AG10803 (cell line): Measurements from ENCODE around the gene ZNF223.

Experiments
- DNase-seq: peaks from one replicate; pipeline ENCODE4 v3.0.0; 2010; ENCODE audit warnings: low read depth
- H3K4me3 ChIP-seq: 2 replicates; pipeline ENCODE4 v1.5.1; 2011; ENCODE audit warnings: mild to moderate bottlenecking, low read length, control low read depth
- CTCF ChIP-seq: conservative IDR thresholded peaks from 2 replicates; pipeline ENCODE4 v1.5.1; 2011; ENCODE audit warnings: mild to moderate bottlenecking, low read length, control low read depth, inconsistent platforms

ZNF223 gene

GRCh38 chr19:44042147-44042546 is 9.7 kb upstream of the ZNF223 start:
- no peak for TF ChIP-seq CTCF
- no peak for DNase-seq
- no peak overlapping the region for H3K4me3 ChIP-seq

GRCh38 chr19:44050740-44051649 is 841 bp upstream of the ZNF223 start:
- no peak for TF ChIP-seq CTCF
- peak; percentile 0 for DNase-seq
- peak overlapping the region; percentile 78 for H3K4me3 ChIP-seq

GRCh38 chr19:44055870-44056269 is 4.0 kb downstream of the ZNF223 start:
- H3K4me3 ChIP-seq = no peak overlapping the region
- DNase-seq = no peak
- TF ChIP-seq CTCF = no peak

- TF ChIP-seq CTCF = no peak
- DNase-seq = no peak
- no peak overlapping the region for H3K4me3 ChIP-seq
Measured at GRCh38 chr19:44059229-44059628, 7.4 kb downstream of the ZNF223 start.

- no peak for DNase-seq
- H3K4me3 ChIP-seq = no peak overlapping the region
- TF ChIP-seq CTCF = no peak
Measured at GRCh38 chr19:44061038-44061437, 9.2 kb downstream of the ZNF223 start.

- DNase-seq = no peak
- no peak for TF ChIP-seq CTCF
- no peak overlapping the region for H3K4me3 ChIP-seq
Measured at GRCh38 chr19:44066305-44066704, 14.5 kb downstream of the ZNF223 start.

GRCh38 chr19:44069415-44069814 is 17.6 kb downstream of the ZNF223 start:
- TF ChIP-seq CTCF = no peak
- H3K4me3 ChIP-seq = no peak overlapping the region
- DNase-seq = no peak
